NCI-H1105 treated with DMSO at 0.1 percent for 48 hours (cell line): ENCODE results near the gene NUPR1.
"Not testable (repeated sequence)": the region's sequence is repeated elsewhere in the genome, so short reads cannot be mapped to it uniquely, and the experiment has no call there.

Source experiments
- DNase-seq: peaks from one replicate; lab custom pipeline; 2025; lab: John Stamatoyannopoulos, UW

NUPR1 gene

DNA sequence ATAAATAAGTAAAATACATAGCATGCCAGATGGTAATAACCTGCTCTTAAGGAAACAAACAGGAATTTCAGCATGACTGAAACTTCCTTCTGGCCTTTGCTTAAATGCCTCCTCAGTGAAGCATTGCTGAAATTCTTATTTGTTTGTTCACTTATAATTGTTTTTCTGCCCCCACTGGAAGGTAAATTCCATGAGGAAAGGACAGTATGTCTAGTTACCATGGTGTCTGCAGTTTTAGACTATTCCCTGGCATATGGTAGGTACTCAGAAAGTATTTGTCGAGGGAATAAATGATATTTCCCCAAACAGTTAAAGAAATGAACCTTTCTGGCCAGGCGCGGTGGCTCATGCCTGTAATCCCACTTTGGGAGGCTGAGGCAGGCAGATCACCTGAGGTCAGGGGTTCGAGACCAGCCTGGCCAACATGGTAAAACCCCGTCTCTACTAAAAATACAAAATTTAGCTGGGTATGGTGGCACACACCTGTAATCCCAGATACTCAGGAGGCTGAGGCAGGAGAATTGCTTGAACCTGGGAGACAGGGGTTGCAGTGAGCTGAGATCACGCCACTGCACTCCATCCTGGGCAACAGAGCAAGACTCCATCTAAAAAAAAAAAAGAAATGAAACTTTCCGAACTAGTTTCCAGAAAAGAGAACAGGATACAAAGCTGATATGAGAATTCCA lies 11.5 kb downstream of the NUPR1 start:
- not testable (repeated sequence) for DNase-seq

DNA sequence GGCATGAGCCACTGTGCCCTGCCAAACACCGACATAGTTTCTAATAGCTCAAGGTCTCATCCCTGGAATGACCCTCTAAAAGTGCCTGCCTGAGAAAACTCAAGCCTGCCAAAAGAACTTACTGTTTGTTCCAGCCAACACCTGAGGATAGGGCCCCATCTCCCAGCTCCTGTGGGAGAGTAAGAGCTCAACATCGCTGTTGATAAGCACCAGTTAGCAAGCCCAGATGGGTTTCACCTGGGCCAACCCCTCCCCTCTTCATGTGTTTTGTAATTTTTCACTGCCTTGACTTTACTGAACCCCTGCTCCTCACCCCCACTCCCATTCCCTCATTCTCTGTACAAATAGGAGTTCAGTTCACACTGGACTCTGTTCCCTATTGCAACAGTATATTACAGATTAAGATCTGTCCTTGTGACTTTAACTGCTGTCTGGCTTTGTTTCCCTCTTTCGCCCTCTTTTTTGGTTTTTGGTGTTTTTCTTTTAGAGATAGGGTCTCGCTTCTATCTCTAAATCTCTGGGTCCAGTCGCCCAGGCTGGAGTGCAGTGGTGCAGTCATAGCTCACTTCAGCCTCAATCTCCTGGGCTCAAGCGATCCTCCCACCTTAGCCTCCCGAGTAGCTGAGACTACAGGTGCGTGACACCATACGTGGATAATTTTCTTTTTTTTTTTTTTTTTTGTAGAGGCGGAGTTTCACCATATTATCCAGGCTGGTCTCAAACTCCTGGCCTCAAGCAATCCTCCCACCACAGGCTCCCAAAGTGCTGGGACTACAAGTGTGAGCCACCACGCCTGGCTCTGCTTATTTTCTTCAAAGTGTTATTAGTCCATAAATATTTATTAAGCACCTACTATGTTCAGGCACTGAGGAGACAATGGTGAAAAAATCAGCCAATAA lies 12.3 kb downstream of the NUPR1 start:
- no peak for DNase-seq

GRCh38 chr16:28524681-28525171 lies 14.0 kb downstream of the NUPR1 start:
- no peak for DNase-seq

DNA sequence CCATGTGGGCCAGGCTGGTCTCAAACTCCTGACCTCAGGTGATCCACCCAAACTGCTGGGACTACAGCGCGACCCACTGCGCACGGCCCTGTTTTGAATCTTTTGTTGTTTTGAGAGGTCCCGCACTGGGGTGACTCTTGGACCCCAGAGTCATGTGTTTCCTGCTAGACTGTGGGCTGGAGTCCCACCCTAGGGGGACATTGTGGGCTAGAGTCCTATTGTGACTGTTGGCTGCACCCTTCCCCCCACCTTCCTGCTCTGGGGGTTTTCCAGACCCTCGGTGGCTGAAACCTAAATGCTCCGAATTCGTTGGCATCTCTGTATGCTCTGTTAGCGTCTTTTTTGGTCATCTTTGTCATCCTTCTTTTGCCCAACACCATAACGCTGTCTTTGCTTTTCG lies 16.0 kb downstream of the NUPR1 start:
- DNase-seq, result no peak

DNA sequence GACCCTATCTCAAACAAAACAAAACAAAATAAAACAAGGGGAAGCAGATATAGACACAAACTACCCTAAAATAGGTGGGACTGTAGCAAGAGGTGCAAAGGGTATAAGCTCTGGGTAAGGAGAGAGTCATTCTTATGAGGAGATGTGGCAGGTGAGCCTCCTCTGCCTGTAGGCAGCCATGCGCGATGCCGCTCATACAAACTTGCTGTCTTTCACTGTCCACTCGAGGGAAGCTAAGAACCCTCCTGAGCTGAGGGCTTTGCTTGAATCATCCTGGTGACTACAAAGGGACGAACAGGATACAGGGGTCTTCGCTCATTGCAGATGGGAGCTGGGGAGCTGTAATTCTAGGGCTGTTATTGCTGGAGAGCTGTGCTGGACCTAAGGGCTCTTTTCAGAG lies 17.3 kb downstream of the NUPR1 start:
- DNase-seq, result no peak

GRCh38 chr16:28520672-28521071 lies 18.1 kb downstream of the NUPR1 start:
- DNase-seq, result no peak

- no peak for DNase-seq
These were observed 24.5 kb downstream of the NUPR1 start for GRCh38 chr16:28514246-28514645.

DNA sequence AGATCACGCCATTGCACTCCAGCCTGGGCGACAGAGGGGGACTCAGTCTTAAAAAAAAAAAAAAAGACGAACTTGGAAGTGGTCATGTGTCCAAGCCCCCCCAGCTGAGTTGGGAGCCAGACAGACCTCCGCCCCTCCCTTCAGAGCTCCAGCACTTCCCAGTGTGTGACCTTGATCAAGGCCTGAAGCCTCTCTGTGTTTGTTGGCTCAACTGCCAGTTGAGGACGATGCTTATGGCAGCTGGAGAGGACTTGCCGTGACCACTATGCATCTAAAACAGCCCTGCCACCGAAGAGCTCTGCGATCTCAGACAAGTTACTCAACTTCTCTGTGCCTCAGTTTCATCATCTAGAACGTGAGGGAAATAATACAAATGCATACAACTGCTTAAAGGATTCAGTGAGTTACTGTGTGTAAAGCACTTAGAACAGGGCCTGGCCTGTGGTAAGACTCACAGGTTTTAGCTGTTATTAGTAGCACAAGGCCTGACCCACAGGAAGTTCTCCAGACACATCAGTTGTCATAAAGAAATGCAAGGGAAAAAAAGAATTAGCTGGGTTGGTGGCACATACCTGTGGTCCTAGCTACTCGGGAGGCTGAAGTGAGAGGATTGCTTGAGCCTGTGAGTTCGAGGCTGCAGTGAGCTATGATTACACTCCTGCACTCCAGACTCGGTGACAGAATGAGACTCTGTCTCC lies 25.1 kb downstream of the NUPR1 start:
- DNase-seq, result no peak

DNA sequence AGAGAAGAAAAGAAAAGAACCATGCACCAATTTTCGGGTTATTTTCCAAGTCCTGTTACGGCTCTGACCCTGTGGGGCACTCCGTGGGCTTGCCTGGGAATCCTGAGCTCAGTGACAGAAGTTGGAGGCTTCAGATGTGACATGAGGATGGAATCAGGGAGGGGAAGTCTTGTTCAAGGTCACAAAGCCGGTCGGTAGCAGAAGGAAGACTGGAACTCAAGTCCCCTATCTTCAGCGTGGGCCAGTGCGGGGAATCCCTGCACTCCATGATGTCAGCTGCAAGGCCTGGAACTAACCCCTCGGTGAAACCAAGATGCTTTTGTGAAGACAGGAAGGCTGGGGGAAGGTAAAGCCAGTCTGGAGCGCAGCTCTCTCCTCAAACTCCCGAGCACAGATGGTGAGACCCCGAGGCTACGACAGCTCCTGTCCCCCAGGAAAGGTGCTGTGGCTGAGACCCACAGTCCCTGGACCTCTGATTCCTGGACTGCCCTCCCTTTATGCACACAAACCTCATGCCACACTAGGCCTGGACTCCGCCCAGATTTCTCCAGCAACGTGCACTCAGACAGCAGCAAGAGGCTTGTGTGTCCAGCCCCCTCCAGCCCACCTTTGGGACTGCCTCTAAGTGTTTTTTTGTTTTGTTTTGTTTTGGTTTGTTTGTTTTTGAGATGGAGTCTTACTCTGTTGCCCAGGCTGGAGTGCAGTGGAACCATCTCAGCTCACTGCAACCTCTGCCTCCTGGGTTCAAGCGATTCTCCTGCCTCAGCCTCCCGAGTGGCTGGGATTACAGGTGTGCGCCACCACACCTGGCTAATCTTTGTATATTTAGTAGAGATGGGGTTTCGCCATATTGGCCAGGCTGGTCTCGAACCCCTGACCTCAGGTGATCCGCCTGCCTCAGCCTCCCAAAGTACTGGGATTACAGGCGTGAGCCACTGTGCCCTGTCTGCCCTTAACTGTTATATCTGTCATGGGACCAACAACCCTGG lies 26.7 kb downstream of the NUPR1 start:
- DNase-seq, result no peak

GRCh38 chr16:28511031-28511430 lies 27.7 kb downstream of the NUPR1 start:
- DNase-seq, result no peak

GRCh38 chr16:28505489-28506137 lies 33.2 kb downstream of the NUPR1 start:
- no peak for DNase-seq

GRCh38 chr16:28504707-28505404 lies 33.9 kb downstream of the NUPR1 start:
- DNase-seq, result no peak

GRCh38 chr16:28503470-28504259 lies 35.1 kb downstream of the NUPR1 start:
- DNase-seq, result no peak

GRCh38 chr16:28502290-28502689 lies 36.5 kb downstream of the NUPR1 start:
- no peak for DNase-seq

GRCh38 chr16:28501258-28502232 lies 37.2 kb downstream of the NUPR1 start:
- DNase-seq, result no peak

GRCh38 chr16:28500476-28501180 lies 38.1 kb downstream of the NUPR1 start:
- DNase-seq, result not testable (repeated sequence)

- DNase-seq, result no peak
These were observed 38.9 kb downstream of the NUPR1 start for GRCh38 chr16:28499854-28500253.
